Measurements from ENCODE around the gene ENO1. TPM values are rescaled to one million over a fixed set of nuclear protein-coding genes. Genes with fewer than 3 reads are reported as not detected.
A peak's percentile ranks its signal among the peaks of the same experiment; 100 is the strongest.

Gene ENO1
- total RNA-seq (100 to 1,000 TPM; 206 to 463 (median 362) TPM), polyA plus RNA-seq (100 to 1,000 TPM; 271 to 577 (median 338) TPM)
- long read RNA-seq, donor 1, transcript ENO1-201 (12 exons, 1,781 nt): major isoform, 32 of 87 reads
- long read RNA-seq, donor 1, partial matches to known transcripts: 54 of 87 reads
- long read RNA-seq, donor 1, other reads (novel, unspliced or antisense): 0 of 87 reads
- long read RNA-seq, donor 2, transcript ENO1-201 (12 exons, 1,781 nt): major isoform, 62 of 115 reads
- long read RNA-seq, donor 2, partial matches to known transcripts: 52 of 115 reads
- long read RNA-seq, donor 2, other reads (novel, unspliced or antisense): 0 of 115 reads
- long read RNA-seq, donor 3, transcript ENO1-201 (12 exons, 1,781 nt): major isoform, 67 of 131 reads
- long read RNA-seq, donor 3, partial matches to known transcripts: 62 of 131 reads
- long read RNA-seq, donor 3, other reads (novel, unspliced or antisense): 0 of 131 reads
- long read RNA-seq, donor 4, transcript ENO1-201 (12 exons, 1,781 nt): major isoform, 13 of 19 reads
- long read RNA-seq, donor 4, partial matches to known transcripts: 5 of 19 reads
- long read RNA-seq, donor 4, other reads (novel, unspliced or antisense): 0 of 19 reads
- long read RNA-seq, donor 5, transcript ENO1-201 (12 exons, 1,781 nt): major isoform, 94 of 158 reads
- long read RNA-seq, donor 5, partial matches to known transcripts: 62 of 158 reads
- long read RNA-seq, donor 5, other reads (novel, unspliced or antisense): 0 of 158 reads
- long read RNA-seq, donor 6: 0 reads
- long read RNA-seq, donor 7, transcript ENO1-201 (12 exons, 1,781 nt): major isoform, 93 of 156 reads
- long read RNA-seq, donor 7, partial matches to known transcripts: 61 of 156 reads
- long read RNA-seq, donor 7, other reads (novel, unspliced or antisense): 0 of 156 reads
- long read RNA-seq, donor 8, transcript ENO1-201 (12 exons, 1,781 nt): major isoform, 124 of 207 reads
- long read RNA-seq, donor 8, partial matches to known transcripts: 68 of 207 reads
- long read RNA-seq, donor 8, other reads (novel, unspliced or antisense): 12 of 207 reads
- long read RNA-seq, donor 9, transcript ENO1-201 (12 exons, 1,781 nt): major isoform, 67 of 187 reads
- long read RNA-seq, donor 9, partial matches to known transcripts: 116 of 187 reads
- long read RNA-seq, donor 9, other reads (novel, unspliced or antisense): 0 of 187 reads
- long read RNA-seq, donor 10, transcript ENO1-201 (12 exons, 1,781 nt): major isoform, 42 of 63 reads
- long read RNA-seq, donor 10, partial matches to known transcripts: 20 of 63 reads
- long read RNA-seq, donor 10, other reads (novel, unspliced or antisense): 0 of 63 reads

DNA sequence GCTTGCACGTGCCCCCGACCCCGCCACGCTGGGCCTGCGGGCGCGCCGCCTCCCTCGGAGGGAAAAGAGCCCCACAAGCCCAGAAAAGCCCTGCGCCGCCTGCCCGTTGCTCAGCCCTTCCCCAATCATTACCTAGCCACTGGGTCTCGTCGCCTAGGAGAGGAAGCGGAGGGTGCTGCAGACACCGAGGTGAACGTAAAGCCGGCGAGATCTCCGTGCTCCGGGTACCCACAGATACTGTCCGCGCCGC, at the start of gene ENO1:
Gene ENO1 (minus strand): TSS at position 239 of the 250 bp plus-strand sequence. CDS start 3,778 bp downstream, outside the sequence.
- Histone ChIP-seq H3K27ac (peak within 1 kb of the TSS; percentile 98 to 100 (median 99)), H3K4me1 (peaks cover 40 to 65% (median 53%) of the 10 kb centered on the region in 4 donors), H3K9me3 (no peaks in the 10 kb centered on the region), H3K36me3 (peaks cover 11 to 24% (median 18%) of the 10 kb centered on the region in 4 donors), H3K27me3 (no peaks in the 10 kb centered on the region), H3K4me3 (peak within 1 kb of the TSS; percentile 79 to 92 (median 88))
- DNase-seq: no peak
- TF ChIP-seq POLR2AphosphoS5 (IDR thresholded peaks at IDR 0.05) (peak in 1 of 3 donors; percentile 96), EP300 (IDR thresholded peaks at IDR 0.05) (no peak), POLR2A (IDR thresholded peaks at IDR 0.05) (peak in 1 of 4 donors; percentile 91)
- intact Hi-C loops (cut with DNase I; ENCODE audit: low total_unique reads): no loop called here
- 0 to 1% (median 0%) methylated on average over 12 to 24 of the region's 24 CpGs for WGBS, 5 donors

DNA sequence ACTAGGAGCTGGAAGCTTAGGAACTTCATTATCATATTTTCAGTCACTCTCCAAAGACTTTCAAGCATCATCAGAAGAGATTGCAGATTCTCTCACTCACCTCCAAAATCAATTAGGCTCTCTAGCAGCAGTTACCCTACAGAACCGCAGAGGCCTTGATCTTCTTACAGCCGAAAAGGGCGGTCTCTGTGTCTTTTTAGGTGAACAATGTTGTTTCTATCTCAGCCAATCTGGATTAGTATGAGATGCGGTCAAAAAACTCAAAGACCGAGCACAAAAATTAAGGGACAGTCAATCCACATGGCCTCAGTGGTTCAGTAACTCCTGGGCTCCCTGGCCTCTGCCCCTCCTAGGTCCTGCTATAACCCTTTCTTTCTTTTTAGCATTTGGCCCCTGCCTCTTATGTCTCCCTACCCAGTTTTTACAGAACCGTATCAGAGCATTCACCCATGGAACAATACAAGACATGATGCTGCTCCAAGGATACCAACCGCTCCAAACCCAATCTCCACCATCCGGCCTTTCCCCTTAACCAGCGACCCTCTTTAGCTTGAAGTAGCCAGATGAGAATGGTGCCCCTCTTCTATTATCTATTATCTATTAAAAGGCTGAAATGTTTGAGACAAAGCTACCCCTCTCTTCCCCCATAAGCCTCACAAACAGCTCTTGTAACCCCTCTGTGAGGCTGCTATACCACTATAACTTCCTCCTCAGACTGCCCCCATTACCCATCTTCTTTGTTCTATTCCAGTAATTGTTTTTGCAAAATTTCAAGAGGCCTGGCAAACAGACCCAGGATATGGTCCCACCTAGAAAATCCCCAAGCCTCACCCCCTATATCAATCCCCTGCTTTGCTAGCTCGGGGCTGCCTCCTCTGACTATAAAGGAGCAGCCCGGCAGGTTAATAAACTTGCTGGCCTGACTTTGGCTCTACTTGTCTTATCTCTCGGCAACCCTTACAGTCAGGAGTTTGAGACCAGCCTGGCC, 48.5 kb upstream of the ENO1 start:
- WGBS, 5 donors: 86 to 93% (median 90%) methylated on average over 12 of the region's 12 CpGs
- Histone ChIP-seq H3K36me3 (no peaks in the 10 kb centered on the region), H3K4me1 (no peaks in the 10 kb centered on the region), H3K27me3 (no peaks in the 10 kb centered on the region), H3K9me3 (no peaks in the 10 kb centered on the region), H3K27ac (no peak overlapping the region), H3K4me3 (no peak overlapping the region)
- DNase-seq: no peak
- TF ChIP-seq, protein P1, sequence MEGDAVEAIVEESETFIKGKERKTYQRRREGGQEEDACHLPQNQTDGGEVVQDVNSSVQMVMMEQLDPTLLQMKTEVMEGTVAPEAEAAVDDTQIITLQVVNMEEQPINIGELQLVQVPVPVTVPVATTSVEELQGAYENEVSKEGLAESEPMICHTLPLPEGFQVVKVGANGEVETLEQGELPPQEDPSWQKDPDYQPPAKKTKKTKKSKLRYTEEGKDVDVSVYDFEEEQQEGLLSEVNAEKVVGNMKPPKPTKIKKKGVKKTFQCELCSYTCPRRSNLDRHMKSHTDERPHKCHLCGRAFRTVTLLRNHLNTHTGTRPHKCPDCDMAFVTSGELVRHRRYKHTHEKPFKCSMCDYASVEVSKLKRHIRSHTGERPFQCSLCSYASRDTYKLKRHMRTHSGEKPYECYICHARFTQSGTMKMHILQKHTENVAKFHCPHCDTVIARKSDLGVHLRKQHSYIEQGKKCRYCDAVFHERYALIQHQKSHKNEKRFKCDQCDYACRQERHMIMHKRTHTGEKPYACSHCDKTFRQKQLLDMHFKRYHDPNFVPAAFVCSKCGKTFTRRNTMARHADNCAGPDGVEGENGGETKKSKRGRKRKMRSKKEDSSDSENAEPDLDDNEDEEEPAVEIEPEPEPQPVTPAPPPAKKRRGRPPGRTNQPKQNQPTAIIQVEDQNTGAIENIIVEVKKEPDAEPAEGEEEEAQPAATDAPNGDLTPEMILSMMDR (IDR thresholded peaks at IDR 0.05): no peak
- TF ChIP-seq POLR2AphosphoS5 (IDR thresholded peaks at IDR 0.05) (no peak), POLR2A (IDR thresholded peaks at IDR 0.05) (no peak)
- intact Hi-C loops (cut with DNase I; ENCODE audit: low total_unique reads): no loop called here

DNA sequence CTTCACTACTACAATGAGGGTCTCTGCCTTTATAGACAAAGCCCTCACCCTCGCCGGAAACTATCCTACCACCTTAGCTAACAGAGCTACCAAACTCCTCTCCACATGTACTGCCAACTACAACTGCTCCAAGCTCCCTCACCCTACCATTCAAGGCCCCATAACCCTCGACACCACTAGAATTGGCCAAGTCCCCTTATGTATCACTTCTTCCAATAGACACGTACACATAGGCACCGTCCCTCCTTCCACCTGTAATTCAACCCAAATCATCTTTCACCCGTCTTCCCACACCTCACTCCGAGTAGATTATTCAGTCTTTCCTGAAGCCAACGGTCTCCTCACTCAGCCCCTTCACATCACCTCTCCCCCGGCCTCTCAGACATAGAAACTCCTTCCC, 47.5 kb upstream of the ENO1 start:
- Histone ChIP-seq H3K4me3 (no peak overlapping the region), H3K36me3 (no peaks in the 10 kb centered on the region), H3K4me1 (no peaks in the 10 kb centered on the region), H3K9me3 (no peaks in the 10 kb centered on the region), H3K27ac (no peak overlapping the region), H3K27me3 (no peaks in the 10 kb centered on the region)
- intact Hi-C loops (cut with DNase I; ENCODE audit: low total_unique reads): no loop called here
- 84 to 93% (median 87%) methylated on average over 9 of the region's 9 CpGs for WGBS, 5 donors
- no peak for DNase-seq
- TF ChIP-seq, protein P1 (IDR thresholded peaks at IDR 0.05): no peak
- TF ChIP-seq POLR2AphosphoS5 (IDR thresholded peaks at IDR 0.05): no peak
- no peak for TF ChIP-seq POLR2A (IDR thresholded peaks at IDR 0.05)
- no peak for TF ChIP-seq EP300 (IDR thresholded peaks at IDR 0.05)

DNA sequence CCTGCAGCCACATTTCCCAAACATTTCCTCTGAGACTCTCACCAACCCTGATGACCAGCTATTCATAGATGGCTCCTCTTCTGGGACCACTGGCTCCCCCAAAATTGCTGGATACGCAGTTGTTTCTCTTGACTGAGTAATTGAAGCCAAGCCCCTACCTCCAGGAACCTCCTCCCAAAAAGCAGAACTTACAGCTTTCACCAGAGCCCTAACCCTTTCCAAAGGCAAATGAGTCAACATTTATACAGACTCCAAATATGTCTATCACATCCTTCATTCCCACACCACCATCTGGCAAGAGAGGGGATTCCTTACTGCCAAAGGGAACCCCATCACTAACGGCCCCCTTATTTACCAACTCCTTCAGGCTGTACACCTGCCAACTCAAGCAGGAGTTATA, 46.9 kb upstream of the ENO1 start:
- DNase-seq: no peak
- TF ChIP-seq, protein P1 (IDR thresholded peaks at IDR 0.05): no peak
- no peak for TF ChIP-seq POLR2A (IDR thresholded peaks at IDR 0.05)
- TF ChIP-seq EP300 (IDR thresholded peaks at IDR 0.05): no peak
- no peak for TF ChIP-seq POLR2AphosphoS5 (IDR thresholded peaks at IDR 0.05)
- H3K4me1 ChIP-seq: no peaks in the 10 kb centered on the region
- intact Hi-C loops (cut with DNase I; ENCODE audit: low total_unique reads): no loop called here
- 32 to 58% (median 38%) methylated on average over 2 of the region's 2 CpGs for WGBS, 5 donors
- H3K4me3 ChIP-seq: no peak overlapping the region
- H3K27ac ChIP-seq: no peak overlapping the region
- no peaks in the 10 kb centered on the region for H3K36me3 ChIP-seq
- no peaks in the 10 kb centered on the region for H3K9me3 ChIP-seq
- H3K27me3 ChIP-seq: no peaks in the 10 kb centered on the region

Data from stomach (tissue), 19 donors.